ENCODE results near the gene CHST8. TPM values are rescaled to one million over a fixed set of nuclear protein-coding genes. Genes with fewer than 3 reads are reported as not detected.

The CHST8 gene
- total RNA-seq, 2 experiments from 2014 or later = not detected

DNA sequence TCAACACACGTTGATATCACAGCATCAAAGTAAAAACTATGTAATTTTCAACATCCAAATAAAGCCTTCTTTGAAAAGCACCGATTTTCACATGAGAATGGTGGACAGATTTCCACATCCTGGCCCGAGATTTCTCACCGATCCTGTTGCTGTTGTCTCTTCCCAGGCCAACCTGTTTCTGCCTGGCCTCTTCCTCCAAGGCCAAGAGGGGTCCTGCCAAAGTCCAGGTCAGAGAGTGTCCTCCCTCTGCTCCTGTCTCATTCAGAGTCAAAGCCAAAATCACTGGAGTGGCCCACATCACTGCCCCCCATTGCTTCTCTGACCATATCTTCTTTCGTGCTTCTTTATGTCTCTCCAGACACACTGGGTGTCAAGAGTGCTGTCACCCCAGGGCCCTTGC, 49.5 kb downstream of the CHST8 start:
- peaks cover 0 to 15% of the 10 kb centered on the region in 2 experiments for H3K9me3 ChIP-seq (ENCODE audit: control insufficient read depth in 1 of 2, insufficient read depth in 1 of 2, low read length in 2 of 2)
- no peak overlapping the region for H3K4me3 ChIP-seq (ENCODE audit: low read length)
- H3K4me1 ChIP-seq (ENCODE audit: insufficient read depth, low read length) = no peaks in the 10 kb centered on the region
- ChIA-PET POLR2A (no interaction called here), CTCF (no interaction called here)
- H3K36me3 ChIP-seq (ENCODE audit: insufficient read depth, low read length) = no peaks in the 10 kb centered on the region
- H3K4me1 Mint-ChIP-seq (ENCODE audit: low read depth) = no peaks in the 10 kb centered on the region
- no peaks in the 10 kb centered on the region for H3K36me3 Mint-ChIP-seq (ENCODE audit: low read depth)
- DNase-seq (no peak), ATAC-seq (ENCODE audit: poor library complexity) (no peak)
- H3K9me3 Mint-ChIP-seq = no peaks in the 10 kb centered on the region
- intact Hi-C loops (cut with DNase I, micrococcal nuclease) = no loop called here
- no peak overlapping the region for H3K4me3 Mint-ChIP-seq
- H3K27me3 Mint-ChIP-seq = peaks cover 24% of the 10 kb centered on the region
- TF ChIP-seq, protein P1, sequence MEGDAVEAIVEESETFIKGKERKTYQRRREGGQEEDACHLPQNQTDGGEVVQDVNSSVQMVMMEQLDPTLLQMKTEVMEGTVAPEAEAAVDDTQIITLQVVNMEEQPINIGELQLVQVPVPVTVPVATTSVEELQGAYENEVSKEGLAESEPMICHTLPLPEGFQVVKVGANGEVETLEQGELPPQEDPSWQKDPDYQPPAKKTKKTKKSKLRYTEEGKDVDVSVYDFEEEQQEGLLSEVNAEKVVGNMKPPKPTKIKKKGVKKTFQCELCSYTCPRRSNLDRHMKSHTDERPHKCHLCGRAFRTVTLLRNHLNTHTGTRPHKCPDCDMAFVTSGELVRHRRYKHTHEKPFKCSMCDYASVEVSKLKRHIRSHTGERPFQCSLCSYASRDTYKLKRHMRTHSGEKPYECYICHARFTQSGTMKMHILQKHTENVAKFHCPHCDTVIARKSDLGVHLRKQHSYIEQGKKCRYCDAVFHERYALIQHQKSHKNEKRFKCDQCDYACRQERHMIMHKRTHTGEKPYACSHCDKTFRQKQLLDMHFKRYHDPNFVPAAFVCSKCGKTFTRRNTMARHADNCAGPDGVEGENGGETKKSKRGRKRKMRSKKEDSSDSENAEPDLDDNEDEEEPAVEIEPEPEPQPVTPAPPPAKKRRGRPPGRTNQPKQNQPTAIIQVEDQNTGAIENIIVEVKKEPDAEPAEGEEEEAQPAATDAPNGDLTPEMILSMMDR (IDR thresholded peaks at IDR 0.05) = no peak
- no peak overlapping the region for H3K27ac ChIP-seq (ENCODE audit: low read depth in 1 of 2, low read length in 2 of 2)
- H3K27ac Mint-ChIP-seq = no peak overlapping the region
- H3K27me3 ChIP-seq (ENCODE audit: control insufficient read depth in 1 of 2, insufficient read depth in 2 of 2, low read length in 2 of 2) = peaks cover 8 to 10% of the 10 kb centered on the region in 2 experiments

DNA sequence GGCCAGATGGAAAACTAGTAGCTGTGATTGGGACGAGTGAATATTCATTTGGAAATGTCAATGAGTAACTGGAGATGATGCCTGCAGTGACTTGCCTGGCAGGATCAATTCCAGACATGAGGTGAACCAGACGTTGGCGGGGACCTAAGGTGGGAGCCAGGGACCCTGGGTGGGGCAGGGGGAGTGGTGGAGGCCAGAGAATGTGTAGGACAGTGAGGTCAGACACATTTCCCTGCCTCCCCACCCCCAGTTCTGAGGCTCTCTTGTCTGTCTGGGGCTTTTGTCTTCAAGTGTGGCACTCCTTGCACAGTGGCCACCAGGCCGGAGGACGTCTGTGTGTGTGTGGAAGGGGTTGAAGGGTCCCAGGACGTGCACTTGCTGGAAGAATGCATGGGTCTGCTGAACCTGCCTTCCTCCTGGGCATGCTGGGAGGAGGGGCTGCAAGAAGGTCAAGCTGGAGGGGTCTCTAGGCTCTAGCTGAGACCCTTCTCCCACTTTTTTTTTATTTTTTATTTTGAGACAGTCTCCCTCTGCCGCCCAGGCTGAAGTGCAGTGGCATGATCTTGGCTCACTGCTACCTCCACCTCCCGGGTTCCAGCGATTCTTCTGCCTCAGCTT, 51.6 kb downstream of the CHST8 start:
- ATAC-seq (ENCODE audit: poor library complexity) = no peak
- Histone ChIP-seq H3K9me3 (ENCODE audit: control insufficient read depth in 1 of 2, insufficient read depth in 1 of 2, low read length in 2 of 2) (peaks cover 0 to 10% of the 10 kb centered on the region in 2 experiments), H3K4me3 (ENCODE audit: low read length) (no peak overlapping the region), H3K36me3 (ENCODE audit: insufficient read depth, low read length) (no peaks in the 10 kb centered on the region), H3K27ac (ENCODE audit: low read depth in 1 of 2, low read length in 2 of 2) (no peak overlapping the region), H3K27me3 (ENCODE audit: control insufficient read depth in 1 of 2, insufficient read depth in 2 of 2, low read length in 2 of 2) (peaks cover 8% of the 10 kb centered on the region in 2 experiments), H3K4me1 (ENCODE audit: insufficient read depth, low read length) (no peaks in the 10 kb centered on the region)
- TF ChIP-seq, protein P1 (IDR thresholded peaks at IDR 0.05) = no peak
- H3K4me1 Mint-ChIP-seq (ENCODE audit: low read depth) = no peaks in the 10 kb centered on the region
- DNase-seq = peak in 1 of 14 experiments; percentile 12
- peaks cover 18% of the 10 kb centered on the region for H3K27me3 Mint-ChIP-seq
- no peaks in the 10 kb centered on the region for H3K36me3 Mint-ChIP-seq (ENCODE audit: low read depth)
- CTCF ChIA-PET = no interaction called here
- H3K27ac Mint-ChIP-seq = no peak overlapping the region
- no peaks in the 10 kb centered on the region for H3K9me3 Mint-ChIP-seq
- POLR2A ChIA-PET = no interaction called here
- no peak overlapping the region for H3K4me3 Mint-ChIP-seq
- intact Hi-C loops (cut with DNase I, micrococcal nuclease) = no loop called here

DNA sequence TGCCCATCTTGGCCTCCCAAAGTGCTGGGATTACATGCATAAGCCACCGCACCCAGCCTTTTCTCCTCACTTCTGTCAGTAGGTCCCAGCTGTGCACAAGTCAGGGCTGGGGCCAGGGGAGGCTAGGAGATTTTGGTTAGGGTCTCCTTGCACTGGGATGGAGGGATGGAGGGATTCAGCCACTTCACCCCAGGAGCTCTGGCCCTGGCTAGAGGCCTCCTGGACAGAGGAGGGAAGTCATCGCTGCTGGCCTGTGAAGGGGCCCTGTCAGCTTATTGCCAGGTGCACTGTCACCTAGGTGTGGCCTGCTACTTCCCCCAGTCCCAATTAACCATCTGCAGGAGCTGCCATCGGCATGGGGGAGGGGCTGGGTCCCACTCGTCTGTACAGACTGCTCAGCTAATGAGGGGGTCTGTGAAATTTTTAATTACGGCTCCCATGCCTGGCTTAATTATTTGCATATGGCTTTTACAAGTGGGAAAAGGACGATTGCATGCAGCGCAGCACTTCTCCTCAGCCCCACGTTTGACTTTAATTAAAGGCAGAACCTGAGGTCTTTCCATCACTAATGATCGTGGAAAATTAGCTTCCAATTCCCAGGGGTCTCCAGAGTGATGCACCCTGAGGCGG, 52.4 kb downstream of the CHST8 start:
- Mint-ChIP-seq H3K27me3 (peaks cover 19% of the 10 kb centered on the region), H3K4me3 (no peak overlapping the region), H3K27ac (no peak overlapping the region), H3K9me3 (no peaks in the 10 kb centered on the region), H3K36me3 (ENCODE audit: low read depth) (no peaks in the 10 kb centered on the region), H3K4me1 (ENCODE audit: low read depth) (no peaks in the 10 kb centered on the region)
- POLR2A ChIA-PET = no interaction called here
- Histone ChIP-seq H3K36me3 (ENCODE audit: insufficient read depth, low read length) (no peaks in the 10 kb centered on the region), H3K27ac (ENCODE audit: low read depth in 1 of 2, low read length in 2 of 2) (no peak overlapping the region), H3K9me3 (ENCODE audit: control insufficient read depth in 1 of 2, insufficient read depth in 1 of 2, low read length in 2 of 2) (peaks cover 0 to 10% of the 10 kb centered on the region in 2 experiments), H3K4me1 (ENCODE audit: insufficient read depth, low read length) (no peaks in the 10 kb centered on the region), H3K4me3 (ENCODE audit: low read length) (no peak overlapping the region), H3K27me3 (ENCODE audit: control insufficient read depth in 1 of 2, insufficient read depth in 2 of 2, low read length in 2 of 2) (peaks cover 8% of the 10 kb centered on the region in 2 experiments)
- DNase-seq (peak in 1 of 14 experiments; percentile 12), ATAC-seq (ENCODE audit: poor library complexity) (no peak)
- CTCF ChIA-PET = no interaction called here
- TF ChIP-seq, protein P1 (IDR thresholded peaks at IDR 0.05) = no peak
- intact Hi-C loops (cut with DNase I, micrococcal nuclease) = no loop called here

Measured in CD4-positive, alpha-beta T cell (primary cell).